ENCODE data around the gene ZBTB7B.
"Not testable (repeated sequence)": the region's sequence is repeated elsewhere in the genome, so short reads cannot be mapped to it uniquely, and the experiment has no call there.

Gene ZBTB7B

DNA sequence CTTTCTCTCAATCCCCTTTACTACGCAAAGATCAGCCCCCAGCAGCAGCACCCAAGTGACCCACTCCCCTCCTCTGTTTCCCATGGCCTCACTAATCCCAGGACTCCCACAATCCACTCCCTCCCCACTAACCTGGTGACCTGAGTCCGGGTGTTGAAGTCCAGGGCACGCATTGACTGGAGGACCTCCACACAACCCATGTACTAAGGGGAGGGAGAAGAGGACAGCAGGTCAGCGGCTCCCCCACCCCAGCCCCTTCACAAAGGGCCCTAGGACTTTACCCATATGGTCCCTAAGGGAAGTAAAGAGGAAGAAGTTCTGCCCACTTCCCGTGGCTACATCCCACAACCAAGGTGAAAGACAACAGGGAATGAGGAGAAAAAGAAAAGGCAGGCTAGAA, 33.4 kb upstream of the ZBTB7B start:
- DNase-seq: no peak

DNA sequence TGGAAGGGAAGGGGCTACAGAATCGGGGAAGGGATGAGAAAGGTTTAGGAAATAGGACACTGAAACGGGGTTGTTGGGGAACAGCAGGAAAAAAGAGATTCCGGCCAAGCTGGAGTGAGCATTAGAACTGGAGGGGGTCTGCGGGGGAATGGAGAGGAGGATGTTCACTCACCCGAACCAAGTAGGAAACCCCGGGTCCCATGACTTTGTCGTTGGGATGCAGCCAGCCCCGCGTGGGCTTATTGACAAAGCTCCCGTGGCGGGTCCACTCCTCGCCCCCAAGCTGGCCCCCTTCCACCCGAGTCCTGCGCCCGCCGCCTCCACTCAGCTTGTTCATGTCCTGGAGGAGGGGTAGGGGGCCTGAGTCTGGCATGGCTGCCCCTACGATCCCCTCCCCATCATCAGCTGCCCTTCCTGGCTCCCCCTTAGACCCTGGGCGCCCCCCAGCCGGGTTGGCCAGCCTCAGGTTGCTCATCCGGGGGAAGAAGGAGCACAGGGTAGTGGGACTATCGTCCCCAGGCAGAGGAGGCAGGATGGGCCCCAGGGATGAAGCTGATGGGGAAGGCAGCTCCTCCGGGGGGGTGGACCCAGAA, 32.6 kb upstream of the ZBTB7B start:
- no peak for DNase-seq

DNA sequence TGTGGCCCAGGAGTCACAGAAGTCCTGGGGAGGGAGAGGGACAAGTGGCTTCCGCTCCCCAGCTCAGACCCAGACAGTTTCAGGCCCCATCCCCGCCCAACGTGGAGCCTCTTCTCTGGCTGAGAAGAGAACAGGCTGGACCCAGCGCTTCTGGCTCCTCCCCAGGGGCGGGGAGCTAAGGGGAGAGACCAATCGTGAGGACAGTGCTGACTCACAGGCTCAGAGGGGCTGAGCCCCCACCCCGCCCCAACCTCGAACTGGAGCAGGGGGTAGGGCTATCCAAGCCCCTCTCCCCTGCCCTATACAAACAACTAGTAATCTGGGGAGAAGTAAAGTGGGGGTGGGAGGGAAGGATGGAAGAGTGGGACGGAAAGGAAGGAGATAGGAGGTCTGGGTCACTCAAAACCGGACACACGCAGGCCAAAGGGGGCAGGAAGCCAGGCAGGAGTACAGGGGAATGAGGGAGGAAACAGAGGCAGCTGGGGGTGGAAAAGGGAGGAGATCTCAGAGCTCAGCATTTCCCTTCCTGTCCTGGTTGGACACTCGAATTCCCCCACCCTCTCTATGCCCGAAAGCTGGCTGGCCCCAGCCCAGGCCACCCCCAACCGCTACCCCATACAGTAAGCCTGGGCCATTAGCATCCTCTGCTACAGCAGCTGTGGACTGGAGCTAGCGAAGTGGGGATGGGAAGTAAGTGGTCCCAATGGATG, 31.8 kb upstream of the ZBTB7B start, which contains the start of gene SHC1:
Gene SHC1 (minus strand): TSS at position 117 of the 710 bp plus-strand sequence. CDS start 221 bp downstream, outside the sequence.
- DNase-seq: peak; percentile 58

DNA sequence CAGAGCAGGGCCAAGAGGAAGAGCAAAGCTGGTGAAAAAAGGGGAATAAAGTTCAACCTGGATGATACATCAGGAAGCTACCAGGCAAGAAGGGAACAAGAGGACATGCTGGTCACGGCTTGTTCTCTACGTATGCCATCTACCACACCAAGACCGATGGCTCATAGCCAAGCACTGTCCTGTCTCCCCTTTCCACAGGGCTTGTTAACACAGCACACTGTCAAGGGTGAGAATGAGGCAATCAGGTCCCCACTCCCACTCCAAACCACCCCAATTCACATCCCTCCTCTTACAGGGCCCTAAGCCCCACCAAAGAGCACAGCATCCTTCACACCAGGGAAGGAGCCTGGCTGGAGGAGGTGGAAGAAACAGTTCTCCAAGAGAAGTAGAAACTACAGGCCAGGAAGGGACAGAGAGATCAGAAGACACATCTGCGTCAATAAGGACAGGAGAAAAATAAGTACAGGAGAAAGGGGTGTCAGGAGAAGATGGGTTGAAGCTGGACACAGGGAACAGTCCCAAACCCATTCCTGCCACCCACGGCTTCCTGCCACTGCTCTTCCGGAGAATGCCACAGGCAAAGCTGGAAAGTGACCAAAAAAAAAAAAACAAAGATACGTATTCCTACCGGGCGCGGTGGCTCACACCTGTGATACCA, 31.1 kb upstream of the ZBTB7B start:
- no peak for DNase-seq

- no peak for DNase-seq
Measured at GRCh38 chr1:154972213-154972516, 30.4 kb upstream of the ZBTB7B start.

- no peak for DNase-seq
Measured at GRCh38 chr1:154972517-154973343, 29.9 kb upstream of the ZBTB7B start.

GRCh38 chr1:154973344-154974101, 29.1 kb upstream of the ZBTB7B start:
- peak; percentile 99 for DNase-seq

DNA sequence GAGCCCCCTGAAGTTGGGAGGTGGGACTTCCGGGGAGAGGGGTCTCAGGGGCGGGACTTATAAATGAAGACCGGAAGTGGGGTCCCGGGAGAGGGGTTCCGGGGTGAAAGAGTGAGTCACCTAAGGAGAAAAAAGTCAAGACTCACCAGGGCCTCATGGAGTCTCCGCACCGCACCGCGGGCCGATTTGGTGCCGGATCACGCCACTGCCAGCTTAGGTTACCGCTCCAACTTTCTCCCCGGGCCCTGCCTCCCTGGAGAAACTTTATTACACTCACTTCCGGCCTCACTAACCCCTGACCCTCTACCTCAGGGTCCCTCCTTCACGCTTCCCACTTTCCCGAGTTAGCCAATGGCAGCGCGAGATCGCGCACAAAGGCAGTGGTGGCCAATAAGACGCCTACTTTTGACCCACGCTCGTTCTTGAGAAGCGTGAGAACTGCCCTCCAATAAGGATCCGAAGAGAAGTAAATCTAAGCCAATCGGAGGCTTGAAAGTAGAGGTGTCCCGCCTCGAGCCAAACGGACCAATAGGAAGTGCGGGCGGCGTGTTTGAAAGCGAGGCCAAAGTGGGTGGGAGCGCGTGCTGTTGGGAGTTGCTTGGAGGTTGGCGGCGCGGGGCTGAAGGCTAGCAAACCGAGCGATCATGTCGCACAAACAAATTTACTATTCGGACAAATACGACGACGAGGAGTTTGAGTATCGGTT, 28.3 kb upstream of the ZBTB7B start, which contains the start of gene CKS1B:
Gene CKS1B (plus strand): TSS at position 580 of the 706 bp plus-strand sequence. CDS start 65 bp downstream, at position 645.
- peak; percentile 100 for DNase-seq

GRCh38 chr1:154974808-154975408, 27.7 kb upstream of the ZBTB7B start:
- DNase-seq: peak; percentile 100

GRCh38 chr1:154975409-154976059, 27.1 kb upstream of the ZBTB7B start:
- peak; percentile 80 for DNase-seq

GRCh38 chr1:154977762-154978161, 24.8 kb upstream of the ZBTB7B start:
- not testable (repeated sequence) for DNase-seq

DNA sequence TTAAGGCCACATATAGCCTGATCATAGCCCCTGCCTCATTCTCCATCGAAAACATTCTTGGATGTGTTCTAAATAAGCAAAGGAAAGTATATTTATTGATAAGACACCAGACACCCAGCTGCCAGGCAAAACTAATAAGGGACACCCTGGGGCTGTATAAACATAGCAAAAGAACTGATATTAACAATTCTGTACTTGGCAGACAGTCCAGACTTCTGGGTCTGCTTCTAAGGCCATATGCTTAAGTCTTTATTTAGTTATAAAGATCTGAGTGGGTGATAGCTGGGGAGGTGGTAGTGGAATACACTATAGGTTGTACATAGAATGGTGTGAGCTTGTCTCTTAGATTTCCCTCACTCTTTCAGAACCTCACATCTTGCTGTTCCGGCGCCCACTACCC, 24.2 kb upstream of the ZBTB7B start:
- DNase-seq: no peak

GRCh38 chr1:154982341-154982740, 20.3 kb upstream of the ZBTB7B start:
- DNase-seq: no peak

- DNase-seq: peak; percentile 100
Measured at GRCh38 chr1:154982897-154983648, 19.5 kb upstream of the ZBTB7B start, which contains the start of gene FLAD1. Gene FLAD1 (plus strand): TSS chr1:154983344. CDS start chr1:154983695, 351 bp downstream.

DNA sequence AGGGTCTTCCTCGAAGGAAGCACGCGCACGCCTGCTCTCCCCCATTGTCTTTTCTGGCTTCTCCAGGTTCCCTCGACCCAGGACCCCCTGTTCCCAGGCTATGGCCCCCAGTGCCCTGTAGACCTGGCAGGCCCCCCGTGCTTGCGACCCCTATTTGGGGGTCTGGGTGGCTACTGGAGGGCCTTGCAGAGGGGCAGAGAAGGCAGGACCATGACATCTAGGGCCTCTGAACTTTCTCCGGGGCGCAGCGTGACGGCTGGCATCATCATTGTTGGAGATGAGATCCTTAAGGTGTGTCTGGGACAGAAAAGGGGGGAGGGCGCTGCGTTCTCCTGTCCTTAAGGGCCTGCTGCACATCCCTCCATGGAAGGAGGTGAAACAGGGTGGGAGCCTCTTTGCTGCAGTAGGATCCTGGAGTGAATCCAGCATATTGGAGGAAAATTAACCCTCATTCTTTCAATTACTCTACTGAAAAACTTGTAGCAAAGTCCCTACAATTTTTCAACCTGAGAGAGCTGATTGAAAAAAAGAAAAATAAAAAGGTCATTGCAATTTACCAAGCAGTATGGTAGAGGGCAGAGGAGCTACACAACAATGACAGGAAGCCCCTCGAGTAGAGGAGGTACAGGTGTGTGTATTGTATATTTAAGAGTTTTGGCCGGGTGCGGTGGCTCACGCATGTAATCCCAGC, 18.7 kb upstream of the ZBTB7B start:
- DNase-seq: no peak

DNA sequence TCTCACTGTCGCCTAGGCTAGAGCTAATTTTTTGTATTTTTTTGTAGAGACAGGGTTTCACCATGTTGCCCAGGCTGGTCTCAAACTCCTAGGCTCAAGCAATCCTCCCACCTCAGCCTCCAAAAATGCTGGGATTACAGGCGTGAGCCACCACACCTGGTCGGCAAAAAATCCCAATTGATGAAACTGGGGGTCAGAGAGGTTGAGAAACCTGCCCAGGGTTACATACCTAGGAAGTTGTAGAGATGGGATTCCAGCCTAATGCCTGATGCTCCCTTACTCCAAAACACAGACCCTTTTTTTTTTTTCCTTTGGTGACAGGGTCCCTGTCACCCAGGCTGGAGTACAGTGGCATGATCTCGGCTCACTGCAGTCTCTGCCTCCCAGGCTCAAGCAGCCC, 15.9 kb upstream of the ZBTB7B start:
- not testable (repeated sequence) for DNase-seq

DNA sequence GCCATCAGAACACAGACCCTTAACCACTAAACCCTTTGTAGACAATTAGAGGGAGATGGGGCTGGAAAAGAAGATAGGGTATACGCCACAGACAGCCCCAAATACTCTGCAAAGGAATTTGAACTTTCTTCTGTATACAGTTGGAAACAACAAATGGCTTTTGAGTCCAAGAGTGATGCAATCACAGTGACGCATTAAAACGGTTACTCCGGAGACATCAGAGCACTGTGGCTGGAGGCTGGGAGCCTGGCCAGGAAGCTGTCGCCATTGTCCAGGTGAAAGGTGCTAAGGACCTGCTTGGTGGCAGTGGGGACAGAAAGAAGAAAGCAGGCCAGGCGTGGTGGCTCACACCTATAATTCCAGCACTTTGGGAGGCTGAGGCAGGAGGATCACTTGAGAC, 15.3 kb upstream of the ZBTB7B start:
- no peak for DNase-seq

- DNase-seq: no peak
Measured at GRCh38 chr1:154988058-154988954, 14.3 kb upstream of the ZBTB7B start.
